Naive thymus-derived CD4-positive, alpha-beta T cell (primary cell): ENCODE data around the gene SMARCC1. TPM values are rescaled to one million over a fixed set of nuclear protein-coding genes. Genes with fewer than 3 reads are reported as not detected.

ENCODE experiments used
- ATAC-seq: fragments of 150-1000 bp; cut with Tn5 transposase; 2 replicates; pipeline ENCODE4 v1.10.0; 2021; ENCODE audit warnings: mild to moderate bottlenecking, moderate library complexity
- CTCF ChIA-PET: fragments of 350-600 bp; sonication (Branson Sonifier 250); formaldehyde crosslinking; loops from one replicate; lab custom pipeline; 2021; ENCODE audit warnings: antibody characterized with exemption; lab: Charles Lee
- POLR2A ChIA-PET: fragments of 350-600 bp; sonication (Branson Sonifier 250); formaldehyde crosslinking; loops from one replicate; lab custom pipeline; 2021; ENCODE audit warnings: antibody characterized with exemption, inconsistent platforms; lab: Charles Lee
- DNase-seq, 9 donors: peaks; one replicate each; pipeline versions ENCODE4 v3.0.0 to v3.0.0-alpha.2; 2020 to 2022; ENCODE audit warnings: mixed read lengths in 1 of 9
- H3K27ac ChIP-seq: one replicate; pipeline ENCODE4 v1.7.0; 2013; ENCODE audit warnings: mild to moderate bottlenecking, low read depth, low read length, moderate library complexity
- H3K27me3 ChIP-seq, 2 donors: one replicate each; pipeline ENCODE4 v1.7.0; 2013; ENCODE audit warnings: low read length in 2 of 2, mild to moderate bottlenecking in 2 of 2, moderate library complexity in 2 of 2; ENCODE audit not compliant: control insufficient read depth in 2 of 2, insufficient read depth in 2 of 2
- H3K36me3 ChIP-seq, 3 experiments: 1 replicate in 2 of 3; 2 replicates in 1 of 3; pipeline ENCODE4 v1.7.0; 2013; ENCODE audit warnings: low read length in 3 of 3, mild to moderate bottlenecking in 3 of 3, moderate library complexity in 1 of 3; ENCODE audit not compliant: insufficient read depth in 3 of 3, control insufficient read depth in 2 of 3
- H3K4me1 ChIP-seq, 2 donors: one replicate each; pipeline ENCODE4 v1.7.0; 2013; ENCODE audit warnings: low read length in 2 of 2, mild to moderate bottlenecking in 2 of 2, moderate library complexity in 1 of 2; ENCODE audit not compliant: control insufficient read depth in 2 of 2, insufficient read depth in 2 of 2
- H3K4me3 ChIP-seq: 2 replicates; pipeline ENCODE4 v1.7.0; 2013; ENCODE audit warnings: mild to moderate bottlenecking, low read length
- H3K9me3 ChIP-seq, 3 experiments: 1 replicate in 2 of 3; 2 replicates in 1 of 3; pipeline ENCODE4 v1.7.0; 2013; ENCODE audit warnings: low read length in 3 of 3; ENCODE audit not compliant: control insufficient read depth in 2 of 3
- H3K27ac Mint-ChIP-seq, 9 donors: one replicate each; pipeline ENCODE4 v1.8.0; 2020 to 2022; ENCODE audit warnings: mixed read lengths in 9 of 9, mild to moderate bottlenecking in 8 of 9, moderate library complexity in 5 of 9, inconsistent platforms in 2 of 9
- H3K27me3 Mint-ChIP-seq, 5 donors: one replicate each; pipeline ENCODE4 v1.8.0; 2021 to 2022; ENCODE audit warnings: mixed read lengths in 5 of 5, mild to moderate bottlenecking in 1 of 5
- H3K36me3 Mint-ChIP-seq, 5 donors: one replicate each; pipeline ENCODE4 v1.8.0; 2020 to 2022; ENCODE audit warnings: mixed read lengths in 5 of 5, mild to moderate bottlenecking in 3 of 5, inconsistent platforms in 1 of 5
- H3K4me1 Mint-ChIP-seq, 7 donors: one replicate each; pipeline ENCODE4 v1.8.0; 2020 to 2022; ENCODE audit warnings: mixed read lengths in 7 of 7, mild to moderate bottlenecking in 3 of 7, inconsistent platforms in 1 of 7
- H3K4me3 Mint-ChIP-seq, 10 donors: one replicate each; pipeline ENCODE4 v1.8.0; 2020 to 2022; ENCODE audit warnings: mild to moderate bottlenecking in 10 of 10, mixed read lengths in 10 of 10, moderate library complexity in 6 of 10, inconsistent platforms in 2 of 10
- H3K9me3 Mint-ChIP-seq, 11 donors: one replicate each; pipeline ENCODE4 v1.8.0; 2020 to 2022; ENCODE audit warnings: mixed read lengths in 11 of 11, mild to moderate bottlenecking in 4 of 11, inconsistent platforms in 1 of 11, moderate library complexity in 1 of 11
- intact Hi-C, 2 donors: fragments of 100-400 bp; cut with micrococcal nuclease; formaldehyde crosslinking; loops; one replicate each; pipeline ENCODE4 v1.15.1; 2023
- polyA plus RNA-seq, 2 donors: library from polyadenylated mRNA; unstranded; fragments of 300-500 nt; fragmentation: Illumina TruSeq; gene quantifications; one replicate each; pipeline ENCODE4 v1.2.3, GENCODE V29; 2021
- total RNA-seq, 6 experiments: library from RNA in 5 of 6; stranded (reverse) in 5 of 6; gene quantifications; 1 replicate in 5 of 6; 2 replicates in 1 of 6; pipeline ENCODE4 v1.2.3 and lab custom pipeline; 2021 to 2026

Gene SMARCC1
- total and polyA plus RNA-seq, 7 experiments from 2014 or later = 54.0 to 125 (median 98.6) TPM

- Mint-ChIP-seq H3K4me3 (no peak overlapping the region), H3K27me3 (no peaks in the 10 kb centered on the region), H3K9me3 (peaks cover 0 to 2% (median 0%) of the 10 kb centered on the region in 11 donors), H3K27ac (no peak overlapping the region), H3K4me1 (peaks cover 0 to 10% (median 0%) of the 10 kb centered on the region in 7 donors), H3K36me3 (peaks cover 13 to 48% (median 34%) of the 10 kb centered on the region in 5 donors)
- CTCF ChIA-PET = no interaction called here
- Histone ChIP-seq H3K27me3 (no peaks in the 10 kb centered on the region), H3K9me3 (no peaks in the 10 kb centered on the region), H3K36me3 (peaks cover 5 to 63% (median 13%) of the 10 kb centered on the region in 3 experiments), H3K4me1 (no peaks in the 10 kb centered on the region), H3K4me3 (no peak overlapping the region), H3K27ac (no peak overlapping the region)
- intact Hi-C loops = no loop called here
- POLR2A ChIA-PET = no interaction called here
- DNase-seq (no peak), ATAC-seq (no peak)
Observed at GRCh38 chr3:47613722-47614121, 168.0 kb downstream of the SMARCC1 start.

- H3K4me1 ChIP-seq = no peaks in the 10 kb centered on the region
- H3K36me3 ChIP-seq = peaks cover 5 to 63% (median 12%) of the 10 kb centered on the region in 3 experiments
- ATAC-seq = no peak
- intact Hi-C loops = no loop called here
- peaks cover 0 to 8% (median 0%) of the 10 kb centered on the region in 7 donors for H3K4me1 Mint-ChIP-seq
- H3K27me3 ChIP-seq = no peaks in the 10 kb centered on the region
- ChIA-PET CTCF (no interaction called here), POLR2A (no interaction called here)
- H3K9me3 ChIP-seq = no peaks in the 10 kb centered on the region
- H3K27me3 Mint-ChIP-seq = no peaks in the 10 kb centered on the region
- peaks cover 10 to 49% (median 35%) of the 10 kb centered on the region in 5 donors for H3K36me3 Mint-ChIP-seq
- H3K4me3 Mint-ChIP-seq = no peak overlapping the region
- H3K9me3 Mint-ChIP-seq = peaks cover 0 to 2% (median 0%) of the 10 kb centered on the region in 11 donors
- H3K4me3 ChIP-seq = no peak overlapping the region
- H3K27ac Mint-ChIP-seq = no peak overlapping the region
- DNase-seq = no peak
- H3K27ac ChIP-seq = no peak overlapping the region
Observed at GRCh38 chr3:47612879-47613278, 168.8 kb downstream of the SMARCC1 start.

GRCh38 chr3:47612178-47612577 is 169.5 kb downstream of the SMARCC1 start:
- Mint-ChIP-seq H3K27ac (peak overlapping the region in 5 of 9 donors; percentile 5 to 76 (median 28)), H3K4me1 (peaks cover 0 to 6% (median 0%) of the 10 kb centered on the region in 7 donors), H3K27me3 (no peaks in the 10 kb centered on the region), H3K9me3 (peaks cover 0 to 2% (median 0%) of the 10 kb centered on the region in 11 donors), H3K4me3 (no peak overlapping the region), H3K36me3 (peaks cover 8 to 45% (median 32%) of the 10 kb centered on the region in 5 donors)
- H3K4me1 ChIP-seq = no peaks in the 10 kb centered on the region
- ATAC-seq (no peak), DNase-seq (no peak)
- no peak overlapping the region for H3K4me3 ChIP-seq
- CTCF ChIA-PET = interaction anchor here (0.6 kb wide), 1 partner anchor 94 kb away, joined by 5 read pairs; no protein-coding TSS in a partner anchor
- no peak overlapping the region for H3K27ac ChIP-seq
- intact Hi-C loops = no loop called here
- H3K9me3 ChIP-seq = no peaks in the 10 kb centered on the region
- H3K36me3 ChIP-seq = peaks cover 0 to 61% (median 12%) of the 10 kb centered on the region in 3 experiments
- no peaks in the 10 kb centered on the region for H3K27me3 ChIP-seq
- POLR2A ChIA-PET = no interaction called here

GRCh38 chr3:47611576-47611975 is 170.1 kb downstream of the SMARCC1 start:
- H3K27me3 ChIP-seq = no peaks in the 10 kb centered on the region
- H3K9me3 ChIP-seq = no peaks in the 10 kb centered on the region
- no peak overlapping the region for H3K4me3 ChIP-seq
- H3K4me3 Mint-ChIP-seq = peak overlapping the region in 1 of 10 donors; percentile 30
- peaks cover 8 to 42% (median 27%) of the 10 kb centered on the region in 5 donors for H3K36me3 Mint-ChIP-seq
- DNase-seq (no peak), ATAC-seq (no peak)
- peak overlapping the region in 7 of 9 donors; percentile 3 to 76 (median 28) for H3K27ac Mint-ChIP-seq
- CTCF ChIA-PET = interaction anchor here (0.6 kb wide), 1 partner anchor 94 kb away, joined by 5 read pairs; no protein-coding TSS in a partner anchor
- H3K27me3 Mint-ChIP-seq = no peaks in the 10 kb centered on the region
- no peaks in the 10 kb centered on the region for H3K4me1 ChIP-seq
- no peak overlapping the region for H3K27ac ChIP-seq
- POLR2A ChIA-PET = no interaction called here
- peaks cover 0 to 2% (median 0%) of the 10 kb centered on the region in 11 donors for H3K9me3 Mint-ChIP-seq
- intact Hi-C loops = no loop called here
- peaks cover 0 to 6% (median 0%) of the 10 kb centered on the region in 7 donors for H3K4me1 Mint-ChIP-seq
- H3K36me3 ChIP-seq = peaks cover 0 to 62% (median 12%) of the 10 kb centered on the region in 3 experiments

- Histone ChIP-seq H3K4me1 (no peaks in the 10 kb centered on the region), H3K9me3 (no peaks in the 10 kb centered on the region), H3K27me3 (no peaks in the 10 kb centered on the region), H3K4me3 (no peak overlapping the region), H3K36me3 (peaks cover 0 to 67% (median 12%) of the 10 kb centered on the region in 3 experiments), H3K27ac (no peak overlapping the region)
- CTCF ChIA-PET = no interaction called here
- intact Hi-C loops = no loop called here
- no peak for ATAC-seq
- Mint-ChIP-seq H3K9me3 (peaks cover 0 to 2% (median 0%) of the 10 kb centered on the region in 11 donors), H3K27me3 (no peaks in the 10 kb centered on the region), H3K27ac (no peak overlapping the region), H3K4me1 (peaks cover 0 to 7% (median 4%) of the 10 kb centered on the region in 7 donors), H3K36me3 (peaks cover 13 to 48% (median 30%) of the 10 kb centered on the region in 5 donors), H3K4me3 (no peak overlapping the region)
- DNase-seq = no peak
- POLR2A ChIA-PET = no interaction called here
Observed at GRCh38 chr3:47610583-47610982, 171.1 kb downstream of the SMARCC1 start.

GRCh38 chr3:47607335-47607734 is 174.4 kb downstream of the SMARCC1 start:
- intact Hi-C loops = no loop called here
- no peak for DNase-seq
- peaks cover 18 to 67% (median 36%) of the 10 kb centered on the region in 5 donors for H3K36me3 Mint-ChIP-seq
- H3K4me3 ChIP-seq = no peak overlapping the region
- ChIA-PET POLR2A (interaction anchor here (0.7 to 1.1 kb wide), 3 partner anchors 11 to 94 kb away, joined by 3 to 5 read pairs (median 3); partner anchors contain the start of gene ELP6), CTCF (no interaction called here)
- H3K4me3 Mint-ChIP-seq = no peak overlapping the region
- H3K27ac Mint-ChIP-seq = no peak overlapping the region
- peaks cover 5 to 70% (median 8%) of the 10 kb centered on the region in 3 experiments for H3K36me3 ChIP-seq
- H3K9me3 Mint-ChIP-seq = peaks cover 0 to 2% (median 0%) of the 10 kb centered on the region in 11 donors
- no peaks in the 10 kb centered on the region for H3K4me1 ChIP-seq
- H3K4me1 Mint-ChIP-seq = peaks cover 0 to 16% (median 4%) of the 10 kb centered on the region in 7 donors
- H3K27ac ChIP-seq = no peak overlapping the region
- H3K27me3 Mint-ChIP-seq = no peaks in the 10 kb centered on the region
- H3K27me3 ChIP-seq = no peaks in the 10 kb centered on the region
- no peaks in the 10 kb centered on the region for H3K9me3 ChIP-seq
- ATAC-seq = no peak

- intact Hi-C loops = no loop called here
- H3K27ac Mint-ChIP-seq = peak overlapping the region in 1 of 9 donors; percentile 63
- H3K27me3 Mint-ChIP-seq = no peaks in the 10 kb centered on the region
- no peak for DNase-seq
- no peaks in the 10 kb centered on the region for H3K27me3 ChIP-seq
- H3K36me3 Mint-ChIP-seq = peaks cover 18 to 56% (median 31%) of the 10 kb centered on the region in 5 donors
- H3K9me3 ChIP-seq = no peaks in the 10 kb centered on the region
- peaks cover 4 to 68% (median 5%) of the 10 kb centered on the region in 3 experiments for H3K36me3 ChIP-seq
- H3K9me3 Mint-ChIP-seq = no peaks in the 10 kb centered on the region
- H3K27ac ChIP-seq = no peak overlapping the region
- no peak overlapping the region for H3K4me3 ChIP-seq
- CTCF ChIA-PET = no interaction called here
- POLR2A ChIA-PET = no interaction called here
- peaks cover 0 to 11% (median 4%) of the 10 kb centered on the region in 7 donors for H3K4me1 Mint-ChIP-seq
- ATAC-seq = no peak
- H3K4me1 ChIP-seq = no peaks in the 10 kb centered on the region
- H3K4me3 Mint-ChIP-seq = no peak overlapping the region
Observed at GRCh38 chr3:47606165-47606564, 175.5 kb downstream of the SMARCC1 start.
